Measurements from ENCODE around the gene RPL18A.

The RPL18A gene

GRCh38 chr19:17834350-17835181 is 25.1 kb upstream of the RPL18A start:
- TF ChIP-seq GATA2 (IDR thresholded peaks at IDR 0.05; ENCODE audit: low read depth, low read length) (no peak), GATA3 (IDR thresholded peaks at IDR 0.05; ENCODE audit: low read depth, low read length) (no peak)

GRCh38 chr19:17835182-17836006 is 24.3 kb upstream of the RPL18A start:
- TF ChIP-seq GATA2 (IDR thresholded peaks at IDR 0.05; ENCODE audit: low read depth, low read length): no peak
- no peak for TF ChIP-seq GATA3 (IDR thresholded peaks at IDR 0.05; ENCODE audit: low read depth, low read length)

GRCh38 chr19:17836530-17836929 is 23.2 kb upstream of the RPL18A start:
- TF ChIP-seq GATA3 (IDR thresholded peaks at IDR 0.05; ENCODE audit: low read depth, low read length): no peak
- no peak for TF ChIP-seq GATA2 (IDR thresholded peaks at IDR 0.05; ENCODE audit: low read depth, low read length)

- TF ChIP-seq GATA2 (IDR thresholded peaks at IDR 0.05; ENCODE audit: low read depth, low read length) (no peak), GATA3 (IDR thresholded peaks at IDR 0.05; ENCODE audit: low read depth, low read length) (no peak)
These were observed 21.7 kb upstream of the RPL18A start for GRCh38 chr19:17837972-17838371.

GRCh38 chr19:17840019-17840418 is 19.7 kb upstream of the RPL18A start:
- TF ChIP-seq GATA3 (IDR thresholded peaks at IDR 0.05; ENCODE audit: low read depth, low read length) (no peak), GATA2 (IDR thresholded peaks at IDR 0.05; ENCODE audit: low read depth, low read length) (no peak)

GRCh38 chr19:17841371-17841809 is 18.3 kb upstream of the RPL18A start:
- TF ChIP-seq GATA2 (IDR thresholded peaks at IDR 0.05; ENCODE audit: low read depth, low read length): no peak
- TF ChIP-seq GATA3 (IDR thresholded peaks at IDR 0.05; ENCODE audit: low read depth, low read length): no peak

GRCh38 chr19:17841810-17842662 is 17.7 kb upstream of the RPL18A start:
- TF ChIP-seq GATA3 (IDR thresholded peaks at IDR 0.05; ENCODE audit: low read depth, low read length) (no peak), GATA2 (IDR thresholded peaks at IDR 0.05; ENCODE audit: low read depth, low read length) (no peak)

- no peak for TF ChIP-seq GATA3 (IDR thresholded peaks at IDR 0.05; ENCODE audit: low read depth, low read length)
- no peak for TF ChIP-seq GATA2 (IDR thresholded peaks at IDR 0.05; ENCODE audit: low read depth, low read length)
These were observed 16.9 kb upstream of the RPL18A start for GRCh38 chr19:17842663-17843291.

GRCh38 chr19:17843292-17843827 is 16.4 kb upstream of the RPL18A start:
- TF ChIP-seq GATA2 (IDR thresholded peaks at IDR 0.05; ENCODE audit: low read depth, low read length) (no peak), GATA3 (IDR thresholded peaks at IDR 0.05; ENCODE audit: low read depth, low read length) (no peak)

GRCh38 chr19:17843908-17844490 is 15.7 kb upstream of the RPL18A start:
- no peak for TF ChIP-seq GATA2 (IDR thresholded peaks at IDR 0.05; ENCODE audit: low read depth, low read length)
- TF ChIP-seq GATA3 (IDR thresholded peaks at IDR 0.05; ENCODE audit: low read depth, low read length): no peak

- no peak for TF ChIP-seq GATA3 (IDR thresholded peaks at IDR 0.05; ENCODE audit: low read depth, low read length)
- no peak for TF ChIP-seq GATA2 (IDR thresholded peaks at IDR 0.05; ENCODE audit: low read depth, low read length)
These were observed 13.6 kb upstream of the RPL18A start for GRCh38 chr19:17846146-17846545.

- TF ChIP-seq GATA3 (IDR thresholded peaks at IDR 0.05; ENCODE audit: low read depth, low read length) (no peak), GATA2 (IDR thresholded peaks at IDR 0.05; ENCODE audit: low read depth, low read length) (no peak)
These were observed 12.0 kb upstream of the RPL18A start, which contains the start of gene JAK3 for GRCh38 chr19:17847538-17848366. Gene JAK3, minus strand, starts transcription at chr19:17847982. Its CDS starts 3,565 bp downstream, at chr19:17844417.

Data from SH-SY5Y (cell line).